ENCODE results near the gene UPK3A.
A peak's percentile ranks its signal among the peaks of the same experiment; 100 is the strongest.

The UPK3A gene

GRCh38 chr22:45308957-45309421 is 24.2 kb downstream of the UPK3A start:
- Histone ChIP-seq H3K27ac (no peak overlapping the region), H3K9me3 (ENCODE audit: low read depth, low read length) (no peaks in the 10 kb centered on the region), H3K36me3 (ENCODE audit: insufficient read depth, low read length) (no peaks in the 10 kb centered on the region), H3K9ac (ENCODE audit: insufficient read length) (peak overlapping the region; percentile 77), H3K4me3 (peak overlapping the region; percentile 82)
- TF ChIP-seq POLR2AphosphoS5 (IDR thresholded peaks at IDR 0.05; ENCODE audit: borderline replicate concordance, low read depth, low read length) (no peak), EZH2 (IDR thresholded peaks at IDR 0.05) (no peak), FOXP2 (optimal IDR thresholded peaks at IDR 0.05; ENCODE audit: control extremely low read depth, extremely low read length, insufficient read depth) (no peak)
- DNase-seq (ENCODE audit: low read depth, low spot score): no peak

DNA sequence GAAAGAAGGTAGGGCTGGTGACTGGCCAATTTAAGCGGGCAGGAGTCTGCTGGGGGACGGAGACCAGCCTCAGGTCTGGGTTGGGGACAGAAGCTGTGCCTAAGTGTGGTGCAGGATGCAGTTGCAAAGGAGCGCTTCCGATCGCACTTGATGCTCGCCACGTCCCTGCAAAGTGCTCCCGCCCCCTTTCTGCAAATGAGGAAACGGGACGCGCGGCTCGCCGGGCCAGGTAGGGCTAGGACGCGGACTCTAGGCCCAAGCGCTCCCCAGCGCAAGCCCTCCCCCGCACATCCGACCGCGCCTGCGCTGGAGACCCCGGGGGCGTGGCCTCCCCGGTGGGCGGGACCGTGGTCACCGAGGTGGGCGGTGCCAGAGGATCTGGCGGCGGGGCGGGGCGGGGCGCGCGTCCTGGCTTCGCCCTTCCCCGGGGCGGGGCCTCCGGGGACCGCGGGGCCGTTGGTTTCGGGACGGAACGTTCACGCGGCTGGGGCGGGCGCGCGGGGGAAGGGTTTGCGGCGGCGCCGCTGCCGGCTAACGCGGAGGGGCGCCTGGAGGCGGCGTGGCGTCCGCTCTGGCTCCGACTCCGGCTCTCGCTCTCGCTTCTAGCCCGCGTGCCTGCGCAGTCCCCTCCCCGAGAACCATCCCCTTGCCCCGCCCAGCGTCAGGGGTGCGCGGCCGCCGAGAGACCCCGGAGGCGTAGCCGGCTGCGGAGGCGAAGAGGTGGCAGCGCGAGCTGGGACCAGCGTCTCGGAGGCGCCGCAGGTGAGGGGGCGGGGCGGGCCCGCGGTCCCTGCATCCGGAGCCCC is 24.9 kb downstream of the UPK3A start, which contains the start of gene FAM118A:
Gene FAM118A (plus strand): TSS at position 513 of the 806 bp plus-strand sequence. CDS start 12,446 bp downstream, outside the sequence.
- Histone ChIP-seq H3K36me3 (ENCODE audit: insufficient read depth, low read length) (no peaks in the 10 kb centered on the region), H3K4me3 (peak within 1 kb of the TSS; percentile 82), H3K27ac (peak within 1 kb of the TSS; percentile 73; the same call in 1 of the 2 replicates), H3K9ac (ENCODE audit: insufficient read length) (peak within 1 kb of the TSS; percentile 85), H3K9me3 (ENCODE audit: low read depth, low read length) (no peaks in the 10 kb centered on the region)
- TF ChIP-seq FOXP2 (optimal IDR thresholded peaks at IDR 0.05; ENCODE audit: control extremely low read depth, extremely low read length, insufficient read depth): peak; percentile 46
- TF ChIP-seq POLR2AphosphoS5 (IDR thresholded peaks at IDR 0.05; ENCODE audit: borderline replicate concordance, low read depth, low read length): peak; percentile 87
- TF ChIP-seq EZH2 (IDR thresholded peaks at IDR 0.05): no peak
- no peak for DNase-seq (ENCODE audit: low read depth, low spot score)

DNA sequence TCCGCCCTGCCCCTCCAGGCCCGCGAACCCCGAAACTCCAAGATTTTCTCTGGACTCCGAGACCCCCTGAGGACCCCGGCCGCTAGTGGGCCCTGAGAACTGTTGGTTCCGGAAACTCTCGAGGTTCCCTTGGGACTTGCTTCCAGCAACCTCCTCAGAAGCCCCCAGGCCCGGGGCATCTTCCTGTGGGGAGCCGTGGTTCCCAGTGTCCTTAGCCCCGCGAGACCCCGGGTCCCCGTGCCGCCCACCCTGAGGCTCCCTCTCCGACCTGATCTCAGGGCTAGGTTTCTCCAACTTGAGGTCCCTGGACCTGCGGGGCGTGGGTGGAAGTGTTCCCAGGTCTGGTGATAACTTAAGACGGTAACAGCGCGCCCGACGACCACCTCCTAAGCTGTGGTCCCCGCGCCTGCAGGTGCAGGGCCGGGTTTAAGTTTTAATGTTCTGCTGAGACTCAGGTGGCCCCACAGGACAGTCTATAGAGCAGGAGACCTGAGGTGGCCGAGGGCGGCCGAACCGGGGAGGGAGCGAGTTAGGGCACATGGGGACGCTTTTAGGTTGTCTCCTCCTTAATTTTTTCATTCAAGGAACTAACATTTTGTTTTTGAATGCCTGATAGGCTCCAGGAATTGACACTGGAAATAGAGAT is 25.7 kb downstream of the UPK3A start:
- H3K9ac ChIP-seq (ENCODE audit: insufficient read length): peak overlapping the region; percentile 85
- no peak for DNase-seq (ENCODE audit: low read depth, low spot score)
- TF ChIP-seq POLR2AphosphoS5 (IDR thresholded peaks at IDR 0.05; ENCODE audit: borderline replicate concordance, low read depth, low read length): no peak
- no peak for TF ChIP-seq EZH2 (IDR thresholded peaks at IDR 0.05)
- TF ChIP-seq FOXP2 (optimal IDR thresholded peaks at IDR 0.05; ENCODE audit: control extremely low read depth, extremely low read length, insufficient read depth): no peak
- peak overlapping the region; percentile 73; the same call in 1 of the 2 replicates for H3K27ac ChIP-seq
- H3K36me3 ChIP-seq (ENCODE audit: insufficient read depth, low read length): no peaks in the 10 kb centered on the region
- H3K9me3 ChIP-seq (ENCODE audit: low read depth, low read length): no peaks in the 10 kb centered on the region
- H3K4me3 ChIP-seq: peak overlapping the region; percentile 82

DNA sequence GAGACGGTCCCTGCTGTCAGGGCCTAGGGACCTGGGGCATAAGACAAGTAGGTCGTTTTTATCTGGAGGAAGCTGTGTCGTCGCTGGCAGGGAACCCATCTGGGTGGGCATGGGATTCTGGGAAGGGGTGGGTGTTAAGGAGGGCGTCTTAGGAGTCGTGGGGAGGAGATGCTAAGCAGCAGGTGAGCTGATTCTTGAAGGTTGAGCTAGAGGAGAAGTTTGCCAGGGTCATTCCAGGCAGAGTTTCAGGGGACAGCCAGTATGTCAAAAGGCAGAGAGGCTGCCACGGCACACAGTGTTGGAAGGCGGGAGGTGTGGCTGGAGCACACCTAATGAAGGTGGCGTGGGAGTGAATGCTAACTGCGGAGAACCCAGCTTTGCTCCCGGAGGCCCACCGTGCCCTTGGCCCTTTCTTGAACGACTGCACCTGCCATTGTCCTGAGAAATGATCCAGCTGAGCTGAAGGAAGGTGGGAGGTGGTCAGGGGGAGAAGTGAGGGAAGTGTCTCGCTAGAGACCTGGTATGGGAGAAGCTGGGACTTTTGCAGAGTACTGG is 26.3 kb downstream of the UPK3A start:
- peak overlapping the region; percentile 85 for H3K9ac ChIP-seq (ENCODE audit: insufficient read length)
- no peaks in the 10 kb centered on the region for H3K36me3 ChIP-seq (ENCODE audit: insufficient read depth, low read length)
- H3K27ac ChIP-seq: no peak overlapping the region
- no peak for TF ChIP-seq EZH2 (IDR thresholded peaks at IDR 0.05)
- no peak for TF ChIP-seq FOXP2 (optimal IDR thresholded peaks at IDR 0.05; ENCODE audit: control extremely low read depth, extremely low read length, insufficient read depth)
- TF ChIP-seq POLR2AphosphoS5 (IDR thresholded peaks at IDR 0.05; ENCODE audit: borderline replicate concordance, low read depth, low read length): no peak
- peak overlapping the region; percentile 82 for H3K4me3 ChIP-seq
- no peak for DNase-seq (ENCODE audit: low read depth, low spot score)
- H3K9me3 ChIP-seq (ENCODE audit: low read depth, low read length): no peaks in the 10 kb centered on the region

DNA sequence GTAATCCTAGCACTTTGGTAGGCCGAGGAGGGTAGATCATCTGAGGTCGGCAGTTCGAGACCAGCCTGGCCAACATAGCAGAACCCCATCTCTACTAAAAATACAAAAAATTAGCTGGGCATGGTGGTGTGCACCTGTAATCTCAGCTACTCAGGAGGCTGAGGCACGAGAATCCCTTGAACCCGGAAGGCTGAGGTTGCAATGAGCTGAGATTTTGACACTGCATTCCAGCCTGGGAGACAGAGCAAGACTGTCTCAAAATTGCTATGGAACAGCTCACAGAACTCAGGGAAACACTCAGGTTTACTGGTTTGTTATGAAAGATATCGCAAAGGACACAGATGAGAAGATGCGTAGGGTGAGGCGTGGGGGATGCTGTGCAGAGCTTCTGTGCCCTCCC is 27.7 kb downstream of the UPK3A start:
- H3K36me3 ChIP-seq (ENCODE audit: insufficient read depth, low read length): no peaks in the 10 kb centered on the region
- DNase-seq (ENCODE audit: low read depth, low spot score): no peak
- no peak for TF ChIP-seq EZH2 (IDR thresholded peaks at IDR 0.05)
- H3K4me3 ChIP-seq: no peak overlapping the region
- no peaks in the 10 kb centered on the region for H3K9me3 ChIP-seq (ENCODE audit: low read depth, low read length)
- no peak overlapping the region for H3K27ac ChIP-seq
- H3K9ac ChIP-seq (ENCODE audit: insufficient read length): no peak overlapping the region

DNA sequence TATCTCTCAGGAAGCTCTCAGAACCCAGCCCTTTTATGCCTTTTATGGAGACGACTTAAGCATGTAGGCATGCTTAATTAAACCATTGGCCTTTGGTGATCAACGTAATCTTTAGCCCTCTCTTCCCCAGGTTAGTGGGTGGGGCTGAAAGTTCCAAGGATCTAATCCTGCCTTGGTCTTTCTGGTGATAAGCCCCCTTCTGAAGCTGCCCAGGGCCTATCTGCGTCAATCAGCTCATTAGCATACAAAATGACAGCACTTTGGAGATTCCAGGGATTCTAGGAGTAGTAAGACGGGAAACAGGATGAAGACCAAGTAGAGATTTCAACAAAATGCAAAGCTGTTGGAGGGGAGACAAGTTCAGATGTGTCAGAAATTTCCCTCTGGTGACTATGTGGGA is 28.1 kb downstream of the UPK3A start:
- H3K4me3 ChIP-seq: no peak overlapping the region
- H3K27ac ChIP-seq: no peak overlapping the region
- no peak overlapping the region for H3K9ac ChIP-seq (ENCODE audit: insufficient read length)
- no peaks in the 10 kb centered on the region for H3K36me3 ChIP-seq (ENCODE audit: insufficient read depth, low read length)
- no peak for DNase-seq (ENCODE audit: low read depth, low spot score)
- no peaks in the 10 kb centered on the region for H3K9me3 ChIP-seq (ENCODE audit: low read depth, low read length)
- TF ChIP-seq EZH2 (IDR thresholded peaks at IDR 0.05) (no peak), POLR2AphosphoS5 (IDR thresholded peaks at IDR 0.05; ENCODE audit: borderline replicate concordance, low read depth, low read length) (no peak), FOXP2 (optimal IDR thresholded peaks at IDR 0.05; ENCODE audit: control extremely low read depth, extremely low read length, insufficient read depth) (no peak)

- H3K36me3 ChIP-seq (ENCODE audit: insufficient read depth, low read length): no peaks in the 10 kb centered on the region
- H3K9me3 ChIP-seq (ENCODE audit: low read depth, low read length): no peaks in the 10 kb centered on the region
- TF ChIP-seq POLR2AphosphoS5 (IDR thresholded peaks at IDR 0.05; ENCODE audit: borderline replicate concordance, low read depth, low read length) (no peak), FOXP2 (optimal IDR thresholded peaks at IDR 0.05; ENCODE audit: control extremely low read depth, extremely low read length, insufficient read depth) (no peak), EZH2 (IDR thresholded peaks at IDR 0.05) (no peak)
- no peak overlapping the region for H3K27ac ChIP-seq
- H3K4me3 ChIP-seq: no peak overlapping the region
- no peak overlapping the region for H3K9ac ChIP-seq (ENCODE audit: insufficient read length)
- no peak for DNase-seq (ENCODE audit: low read depth, low spot score)
Measured at GRCh38 chr22:45314054-45314721, 29.4 kb downstream of the UPK3A start.

DNA sequence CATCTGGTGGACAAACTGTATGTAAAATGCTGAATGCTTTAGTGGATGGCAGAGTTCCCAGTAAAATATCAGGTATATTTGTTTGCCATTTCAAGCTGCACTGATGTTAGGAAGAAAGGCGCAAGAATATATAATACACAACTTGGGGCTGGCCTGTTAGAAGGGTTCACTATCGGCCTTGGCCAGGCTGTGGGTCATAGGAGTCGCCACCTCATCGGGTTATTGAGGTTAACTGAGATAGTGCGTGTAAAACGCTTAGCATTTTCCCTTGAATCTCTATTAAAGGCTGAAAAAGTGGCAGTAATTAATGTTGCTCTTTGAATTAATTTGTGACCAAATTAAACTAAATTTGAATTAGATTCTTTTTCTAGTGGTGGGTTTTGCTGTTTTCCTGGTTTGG is 30.0 kb downstream of the UPK3A start:
- Histone ChIP-seq H3K27ac (no peak overlapping the region), H3K9me3 (ENCODE audit: low read depth, low read length) (no peaks in the 10 kb centered on the region), H3K4me3 (no peak overlapping the region), H3K36me3 (ENCODE audit: insufficient read depth, low read length) (no peaks in the 10 kb centered on the region), H3K9ac (ENCODE audit: insufficient read length) (no peak overlapping the region)
- TF ChIP-seq EZH2 (IDR thresholded peaks at IDR 0.05): no peak
- no peak for TF ChIP-seq POLR2AphosphoS5 (IDR thresholded peaks at IDR 0.05; ENCODE audit: borderline replicate concordance, low read depth, low read length)
- TF ChIP-seq FOXP2 (optimal IDR thresholded peaks at IDR 0.05; ENCODE audit: control extremely low read depth, extremely low read length, insufficient read depth): no peak
- DNase-seq (ENCODE audit: low read depth, low spot score): no peak
